Mesendoderm (in vitro differentiated cells): ENCODE measurements around the gene PRKAR2B.

Source experiments
- DNase-seq: peaks from one replicate; pipeline ENCODE4 v3.0.0; 2013
- H2AK5ac ChIP-seq: 2 replicates; pipeline ENCODE4 v1.6.1; 2013; ENCODE audit warnings: low read length, inconsistent platforms
- H2BK120ac ChIP-seq: 2 replicates; pipeline ENCODE4 v1.6.1; 2013; ENCODE audit warnings: low read depth, mild to moderate bottlenecking, low read length, moderate library complexity, mixed read lengths
- H2BK15ac ChIP-seq: replicated peaks from 2 replicates; pipeline ENCODE4 v1.6.1; 2013; ENCODE audit warnings: low read depth, mild to moderate bottlenecking, moderate library complexity
- H2BK5ac ChIP-seq: 2 replicates; pipeline ENCODE4 v1.6.1; 2013; ENCODE audit warnings: low read length, inconsistent platforms
- H3K18ac ChIP-seq: 2 replicates; pipeline ENCODE4 v1.6.1; 2013; ENCODE audit warnings: mild to moderate bottlenecking, low read length, mixed read lengths
- H3K23ac ChIP-seq: one replicate; pipeline ENCODE4 v1.6.1; 2013; ENCODE audit warnings: low read length
- H3K27ac ChIP-seq: 2 replicates; pipeline ENCODE4 v1.5.1; 2013; ENCODE audit warnings: low read depth, mild to moderate bottlenecking, inconsistent platforms, low read length, moderate library complexity
- H3K27me3 ChIP-seq: 2 replicates; pipeline ENCODE4 v1.6.1; 2013; ENCODE audit warnings: low read length, control low read depth, mild to moderate bottlenecking, inconsistent platforms; ENCODE audit not compliant: insufficient read depth, poor library complexity
- H3K36me3 ChIP-seq: 2 replicates; pipeline ENCODE4 v1.6.1; 2013; ENCODE audit warnings: low read length, inconsistent platforms; ENCODE audit not compliant: control insufficient read depth, insufficient read depth
- H3K4ac ChIP-seq: one replicate; pipeline ENCODE4 v1.6.1; 2013; ENCODE audit warnings: low read depth, mild to moderate bottlenecking, low read length, moderate library complexity
- H3K4me1 ChIP-seq: 2 replicates; pipeline ENCODE4 v1.6.1; 2013; ENCODE audit warnings: low read depth, low read length, inconsistent platforms; ENCODE audit not compliant: control insufficient read depth
- H3K4me2 ChIP-seq: 2 replicates; pipeline ENCODE4 v1.6.1; 2013; ENCODE audit warnings: low read length
- H3K4me3 ChIP-seq: 2 replicates; pipeline ENCODE4 v1.5.1; 2013; ENCODE audit warnings: mild to moderate bottlenecking, low read length
- H3K56ac ChIP-seq: one replicate; pipeline ENCODE4 v1.6.1; 2013; ENCODE audit warnings: low read length
- H3K79me1 ChIP-seq: 2 replicates; pipeline ENCODE4 v1.6.1; 2013; ENCODE audit warnings: low read length, inconsistent platforms
- H3K79me2 ChIP-seq: 2 replicates; pipeline ENCODE4 v1.6.1; 2013; ENCODE audit warnings: mild to moderate bottlenecking, low read length; ENCODE audit not compliant: control insufficient read depth, insufficient read depth
- H3K9ac ChIP-seq: 2 replicates; pipeline ENCODE4 v1.6.1; 2013; ENCODE audit warnings: low read length, inconsistent platforms
- H4K5ac ChIP-seq: one replicate; pipeline ENCODE4 v1.6.1; 2013; ENCODE audit warnings: low read length
- H4K8ac ChIP-seq: one replicate; pipeline ENCODE4 v1.6.1; 2013; ENCODE audit warnings: low read depth, mild to moderate bottlenecking, control low read depth, low read length, moderate library complexity
- WGBS: extraction: QIAGEN DNeasy Blood & Tissue Kit; methylation state at CpG from one replicate; pipeline ENCODE4 v1.1.7; 2013; ENCODE audit warnings: low lambda C conversion rate, missing lambda C conversion rate; ENCODE audit not compliant: insufficient coverage; ENCODE audit errors: extremely low coverage; 5-methylcytosine and 5-hydroxymethylcytosine counted together

PRKAR2B gene

DNA sequence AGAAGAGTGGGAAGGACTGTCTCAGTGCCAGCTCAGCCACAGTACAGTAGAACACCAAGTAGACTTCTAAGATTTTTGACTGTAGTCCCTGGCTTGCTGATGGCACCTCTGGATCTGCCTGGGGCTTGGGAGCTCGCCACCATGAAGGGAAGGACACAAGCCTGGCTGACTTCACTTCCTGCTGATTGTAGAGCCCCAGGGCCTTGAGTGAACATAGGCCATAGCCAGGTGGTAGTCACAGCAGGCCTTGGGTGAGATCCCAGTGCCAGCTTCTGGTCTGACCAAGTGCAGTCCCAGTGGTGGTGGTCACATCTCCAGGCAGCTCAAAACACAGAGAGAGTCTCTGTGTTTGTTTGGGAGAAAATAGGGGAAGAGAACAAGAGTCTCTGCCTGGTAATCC is 66.7 kb downstream of the PRKAR2B start:
- no peak overlapping the region for H3K23ac ChIP-seq
- no peak overlapping the region for H3K9ac ChIP-seq
- no peak overlapping the region for H3K18ac ChIP-seq
- H3K36me3 ChIP-seq: no peaks in the 10 kb centered on the region
- H2BK120ac ChIP-seq: no peak overlapping the region
- H2BK15ac ChIP-seq: no peak overlapping the region
- no peak overlapping the region for H3K27ac ChIP-seq
- H3K79me1 ChIP-seq: no peaks in the 10 kb centered on the region
- DNase-seq: no peak
- H3K79me2 ChIP-seq: no peaks in the 10 kb centered on the region
- H2BK5ac ChIP-seq: no peak overlapping the region
- H3K4me1 ChIP-seq: no peaks in the 10 kb centered on the region
- no peak overlapping the region for H3K4me2 ChIP-seq
- H3K56ac ChIP-seq: no peak overlapping the region
- no peak overlapping the region for H2AK5ac ChIP-seq
- no peaks in the 10 kb centered on the region for H3K27me3 ChIP-seq
- no peak overlapping the region for H3K4me3 ChIP-seq
- no peak overlapping the region for H3K4ac ChIP-seq
- H4K5ac ChIP-seq: no peak overlapping the region
- no peak overlapping the region for H4K8ac ChIP-seq
- no CpG with 5 or more reads among the region's 1 CpG for WGBS

DNA sequence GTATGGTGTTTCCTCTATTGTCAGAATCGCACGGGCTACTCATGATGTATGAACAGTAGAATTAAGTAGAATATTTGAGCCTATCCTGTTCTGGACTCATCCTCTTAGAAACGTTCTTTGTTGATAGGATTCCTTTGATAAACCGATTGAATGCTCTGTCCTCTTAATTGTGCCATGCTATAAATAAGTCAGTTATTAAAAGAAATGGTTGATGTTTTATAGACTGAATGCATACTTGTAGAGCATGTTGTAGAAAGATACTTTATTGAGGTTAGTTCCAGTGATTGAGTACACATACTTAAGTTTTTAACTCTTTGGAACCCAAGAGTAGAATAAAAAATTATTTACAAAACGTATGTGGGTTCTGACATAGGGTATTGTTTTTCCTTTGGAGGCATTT is 69.4 kb downstream of the PRKAR2B start:
- H3K79me1 ChIP-seq: no peaks in the 10 kb centered on the region
- H3K27ac ChIP-seq: no peak overlapping the region
- no peak overlapping the region for H3K4me2 ChIP-seq
- no peaks in the 10 kb centered on the region for H3K4me1 ChIP-seq
- no peaks in the 10 kb centered on the region for H3K27me3 ChIP-seq
- H3K18ac ChIP-seq: no peak overlapping the region
- no peak overlapping the region for H4K5ac ChIP-seq
- no peak overlapping the region for H2BK15ac ChIP-seq
- no peak overlapping the region for H3K9ac ChIP-seq
- H3K23ac ChIP-seq: no peak overlapping the region
- H2AK5ac ChIP-seq: no peak overlapping the region
- WGBS: no CpG with 5 or more reads among the region's 5 CpGs
- no peak overlapping the region for H2BK120ac ChIP-seq
- no peak overlapping the region for H3K56ac ChIP-seq
- H3K4me3 ChIP-seq: no peak overlapping the region
- DNase-seq: no peak
- H3K79me2 ChIP-seq: no peaks in the 10 kb centered on the region
- H3K36me3 ChIP-seq: no peaks in the 10 kb centered on the region
- H3K4ac ChIP-seq: no peak overlapping the region
- no peak overlapping the region for H4K8ac ChIP-seq
- no peak overlapping the region for H2BK5ac ChIP-seq

DNA sequence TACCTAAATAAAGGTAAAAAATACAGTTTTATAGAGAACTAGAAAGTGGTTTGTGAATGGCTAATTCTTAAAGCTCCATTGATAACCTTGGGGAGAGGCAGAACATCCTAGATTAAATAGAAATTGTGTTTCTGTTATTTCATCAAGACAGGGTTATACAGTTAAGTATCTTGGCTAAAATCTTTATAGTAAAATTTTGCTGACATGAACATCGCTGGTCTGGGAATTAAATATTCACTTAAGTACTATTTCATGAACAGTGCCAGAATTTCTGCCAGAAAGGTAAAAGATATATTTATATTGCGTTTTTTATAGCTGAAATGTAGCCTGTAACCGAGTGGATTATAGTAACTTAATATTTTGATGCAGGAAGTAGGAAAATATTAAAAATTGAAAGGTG is 70.6 kb downstream of the PRKAR2B start:
- Histone ChIP-seq H3K36me3 (no peaks in the 10 kb centered on the region), H3K56ac (no peak overlapping the region), H3K79me1 (no peaks in the 10 kb centered on the region), H3K9ac (no peak overlapping the region), H3K23ac (no peak overlapping the region), H3K18ac (no peak overlapping the region), H2BK120ac (no peak overlapping the region), H3K27ac (no peak overlapping the region), H3K27me3 (no peaks in the 10 kb centered on the region), H3K4ac (no peak overlapping the region), H3K4me3 (no peak overlapping the region), H3K4me1 (no peaks in the 10 kb centered on the region), H4K5ac (no peak overlapping the region), H2BK15ac (no peak overlapping the region), H3K4me2 (no peak overlapping the region), H2BK5ac (no peak overlapping the region), H2AK5ac (no peak overlapping the region), H4K8ac (no peak overlapping the region), H3K79me2 (no peaks in the 10 kb centered on the region)
- DNase-seq: no peak
- 100% methylated on average over 2 of the region's 3 CpGs for WGBS

DNA sequence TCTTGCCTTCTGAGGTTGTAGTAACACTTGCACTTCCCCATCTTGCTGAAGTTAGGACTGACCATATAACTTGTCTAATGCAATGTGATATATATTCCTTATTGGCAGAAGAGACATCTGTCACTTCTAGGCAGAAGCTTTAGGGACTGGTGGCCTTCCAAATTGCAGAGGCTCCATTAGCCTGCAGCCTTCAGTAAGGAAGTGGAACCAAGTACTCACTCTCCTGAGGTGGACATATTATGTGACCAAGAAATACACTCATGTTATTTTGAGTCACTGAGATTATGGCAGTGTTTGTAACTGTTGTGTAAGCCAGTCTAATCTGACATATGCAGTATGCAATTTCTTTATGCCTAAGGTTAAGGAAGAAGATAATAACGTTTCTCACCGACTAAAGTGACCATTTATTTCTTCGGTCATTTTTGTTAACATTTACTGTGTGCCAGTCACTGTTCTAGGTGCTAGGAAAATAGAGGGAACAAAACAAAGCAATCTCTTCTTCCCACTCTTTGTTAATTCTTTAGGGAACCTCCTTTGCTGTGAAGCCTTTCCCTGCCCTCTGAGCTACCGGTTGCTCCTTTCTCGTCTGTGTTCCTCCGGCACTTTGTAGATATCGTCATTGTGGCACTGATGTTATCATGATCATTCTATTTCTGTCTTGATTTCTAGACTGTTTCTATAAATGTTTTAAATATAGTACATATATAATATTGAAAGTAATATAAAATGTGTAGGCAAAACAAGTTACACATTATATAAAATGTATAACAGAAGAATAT is 71.4 kb downstream of the PRKAR2B start:
- Histone ChIP-seq H2BK120ac (no peak overlapping the region), H3K4me1 (no peaks in the 10 kb centered on the region), H3K23ac (no peak overlapping the region), H3K36me3 (no peaks in the 10 kb centered on the region), H3K18ac (no peak overlapping the region), H2BK15ac (no peak overlapping the region), H4K5ac (no peak overlapping the region), H3K27me3 (no peaks in the 10 kb centered on the region), H4K8ac (no peak overlapping the region), H3K4me3 (no peak overlapping the region), H3K4me2 (no peak overlapping the region), H3K79me1 (no peaks in the 10 kb centered on the region), H3K79me2 (no peaks in the 10 kb centered on the region), H3K9ac (no peak overlapping the region), H3K56ac (no peak overlapping the region), H2BK5ac (no peak overlapping the region), H3K4ac (no peak overlapping the region), H2AK5ac (no peak overlapping the region), H3K27ac (no peak overlapping the region)
- DNase-seq: no peak
- WGBS: no CpG with 5 or more reads among the region's 7 CpGs

DNA sequence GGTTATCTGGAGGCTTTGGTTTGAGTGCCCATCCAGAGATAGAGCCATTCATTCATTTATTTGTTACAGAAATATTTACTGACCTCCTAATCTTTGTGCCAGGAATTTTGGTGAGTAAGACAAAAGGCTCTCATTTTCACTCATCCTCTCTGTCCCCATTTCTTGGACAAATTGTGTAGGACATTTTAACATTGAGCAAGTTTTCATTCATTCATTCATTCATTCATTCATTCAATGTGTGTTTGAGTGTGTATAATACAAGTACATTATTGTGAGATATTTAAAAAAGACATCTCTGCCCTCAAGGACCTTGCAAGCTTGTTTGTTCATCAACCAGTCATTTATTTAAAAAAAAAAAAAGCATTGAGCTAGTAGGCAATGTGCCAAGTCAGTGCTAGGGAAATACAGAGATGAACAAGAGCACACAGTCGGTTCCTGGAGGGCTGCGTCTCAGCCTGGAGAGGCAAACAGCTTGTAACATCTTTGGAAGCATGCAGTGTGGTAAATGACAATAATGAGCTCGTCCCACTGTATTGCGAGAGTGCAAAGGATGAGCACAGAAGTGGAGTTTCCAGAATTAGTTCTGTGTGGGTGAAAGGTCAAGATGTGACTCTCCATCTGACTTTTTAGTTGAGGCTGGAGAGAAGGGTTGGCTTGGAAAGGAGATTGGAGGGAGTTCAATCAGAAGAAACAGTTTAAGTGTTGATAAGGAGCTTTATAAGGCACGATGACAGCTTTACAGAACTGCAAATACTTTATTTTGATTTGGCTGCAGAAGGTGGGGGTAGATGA is 73.8 kb downstream of the PRKAR2B start:
- Histone ChIP-seq H3K4ac (no peak overlapping the region), H3K27ac (no peak overlapping the region), H2BK120ac (no peak overlapping the region), H3K79me1 (no peaks in the 10 kb centered on the region), H2AK5ac (no peak overlapping the region), H2BK15ac (no peak overlapping the region), H3K18ac (no peak overlapping the region), H3K23ac (no peak overlapping the region), H3K9ac (no peak overlapping the region), H2BK5ac (no peak overlapping the region), H3K4me3 (no peak overlapping the region), H3K36me3 (no peaks in the 10 kb centered on the region), H4K5ac (no peak overlapping the region), H3K27me3 (no peaks in the 10 kb centered on the region), H3K4me2 (no peak overlapping the region), H3K79me2 (no peaks in the 10 kb centered on the region), H3K4me1 (no peaks in the 10 kb centered on the region), H4K8ac (no peak overlapping the region), H3K56ac (no peak overlapping the region)
- no peak for DNase-seq
- WGBS: no CpG with 5 or more reads among the region's 5 CpGs
